CD4-positive, alpha-beta T cell treated with Interleukin-4 for 4 hours (primary cell): Measurements from ENCODE around the gene FBXO10.

Source experiments
- DNase-seq: peaks from one replicate; pipeline ENCODE4 v3.0.0-alpha.2; 2020

The FBXO10 gene

DNA sequence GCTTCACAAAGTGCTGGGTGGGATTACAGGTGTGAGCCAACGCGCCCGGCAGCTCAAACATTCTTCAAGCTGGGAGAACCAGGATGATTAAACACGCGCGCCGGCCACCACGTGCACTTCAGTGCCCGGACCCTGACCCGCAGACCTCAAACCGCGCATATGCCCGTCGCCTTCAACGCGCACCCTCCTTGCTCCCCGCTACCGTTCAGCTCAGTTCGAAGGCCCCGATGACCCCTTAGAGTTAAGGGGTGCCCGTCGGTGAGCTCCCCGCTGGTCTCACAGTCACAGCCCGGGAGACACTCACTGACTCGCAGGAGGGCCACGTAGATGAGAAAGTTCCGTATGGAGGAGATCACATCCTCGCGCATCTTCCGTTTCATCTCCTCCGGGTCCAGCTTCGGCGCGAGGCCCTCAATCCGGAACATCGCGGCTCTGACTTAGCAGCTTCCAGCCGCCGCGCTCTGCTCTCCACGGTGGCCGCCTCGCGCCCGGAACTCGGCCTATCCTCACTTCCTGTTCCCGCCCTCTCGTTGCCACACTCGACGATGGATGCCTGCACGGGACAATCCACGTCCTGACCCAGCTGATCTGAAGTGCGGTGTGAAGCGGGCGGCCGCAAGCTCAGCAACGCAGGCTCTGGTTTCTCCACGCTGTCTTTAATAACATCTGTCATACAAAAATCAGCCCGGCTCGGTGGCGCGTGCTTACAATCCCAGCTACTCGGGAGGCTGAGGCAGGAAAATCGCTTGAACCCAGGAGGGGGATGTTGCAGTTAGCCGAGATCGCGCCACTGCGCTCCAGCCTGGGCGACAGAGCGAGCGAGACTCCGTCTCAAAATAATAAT, 16.1 kb upstream of the FBXO10 start, which contains the start of gene TOMM5:
TOMM5 (minus strand) TSS at position 490 of the 844 bp plus-strand sequence; CDS start at position 425, 65 bp downstream.
- peak; percentile 93 for DNase-seq

DNA sequence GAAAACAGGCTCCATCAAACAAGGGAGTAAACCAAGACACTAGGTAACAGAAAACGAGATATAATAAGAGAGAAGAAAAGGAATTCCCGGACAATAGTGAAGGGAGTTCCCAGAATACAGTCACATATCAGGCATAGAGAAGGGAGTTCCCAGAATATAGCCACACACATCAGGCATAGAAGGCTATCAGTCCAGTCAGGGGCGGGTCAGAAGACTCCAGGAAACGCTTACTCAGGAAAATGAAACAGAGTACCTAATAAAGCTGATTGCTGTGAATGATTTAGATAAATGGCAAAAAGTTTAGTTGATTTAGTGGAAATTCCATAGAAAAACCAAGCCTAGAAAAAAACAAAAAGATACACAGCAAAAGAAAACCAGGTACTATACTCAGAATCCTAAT, 11.3 kb upstream of the FBXO10 start:
- no peak for DNase-seq

DNA sequence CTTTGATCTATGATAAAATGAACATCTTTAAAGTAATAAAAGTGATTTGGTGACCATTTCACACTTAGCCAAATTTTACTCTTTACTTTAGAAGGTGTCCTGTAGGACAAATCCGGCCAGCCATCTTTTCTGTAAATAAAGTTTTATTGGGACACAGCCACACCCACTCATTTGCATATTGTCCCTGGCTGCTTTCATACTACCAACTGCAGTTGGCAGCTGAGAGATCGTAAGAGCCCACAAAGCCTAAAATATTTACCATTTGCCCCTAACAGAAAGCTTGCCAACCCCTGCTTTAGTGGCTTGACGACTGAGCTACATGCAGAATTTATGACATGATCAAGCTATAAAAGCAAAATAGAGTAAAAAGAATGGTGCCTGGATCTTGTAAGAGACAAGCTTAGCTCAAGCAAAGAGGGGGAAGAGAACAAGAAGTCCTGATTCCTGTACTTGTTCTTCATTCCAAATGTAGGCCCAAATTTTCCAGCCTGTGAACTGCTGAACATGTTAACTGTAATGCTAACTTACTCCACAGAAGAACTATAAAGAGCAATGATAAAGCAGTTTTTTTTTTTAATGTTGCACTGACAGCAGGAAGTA, 7.4 kb upstream of the FBXO10 start:
- no peak for DNase-seq

DNA sequence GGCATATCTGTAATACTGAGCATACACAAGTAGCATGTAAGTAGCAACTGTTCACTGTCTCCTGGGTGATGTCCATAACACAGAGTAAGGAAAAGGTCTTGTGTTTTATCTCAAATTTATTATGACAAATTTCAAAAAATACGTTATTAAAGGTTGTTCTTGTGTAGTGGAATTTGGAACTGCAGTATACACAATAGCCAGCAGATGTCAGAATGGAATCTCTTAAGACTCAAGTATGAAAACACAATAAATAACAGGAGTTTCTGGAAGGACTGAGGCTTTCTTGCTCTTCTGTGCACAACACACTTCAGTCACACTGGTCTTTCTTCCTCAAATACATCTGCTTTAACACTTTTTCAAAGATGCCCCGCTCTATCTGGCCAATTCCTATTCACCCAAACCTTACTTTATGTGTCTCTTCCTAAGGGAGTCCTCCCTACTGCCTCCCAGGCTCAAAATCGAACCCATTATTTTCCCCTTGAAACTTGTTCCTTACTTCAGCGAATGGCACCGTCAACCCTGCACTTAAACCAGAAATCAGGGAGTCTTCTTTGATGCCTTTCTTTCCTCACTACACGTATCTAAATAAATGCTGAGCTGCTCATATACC, 6.5 kb upstream of the FBXO10 start:
- peak; percentile 44 for DNase-seq

DNA sequence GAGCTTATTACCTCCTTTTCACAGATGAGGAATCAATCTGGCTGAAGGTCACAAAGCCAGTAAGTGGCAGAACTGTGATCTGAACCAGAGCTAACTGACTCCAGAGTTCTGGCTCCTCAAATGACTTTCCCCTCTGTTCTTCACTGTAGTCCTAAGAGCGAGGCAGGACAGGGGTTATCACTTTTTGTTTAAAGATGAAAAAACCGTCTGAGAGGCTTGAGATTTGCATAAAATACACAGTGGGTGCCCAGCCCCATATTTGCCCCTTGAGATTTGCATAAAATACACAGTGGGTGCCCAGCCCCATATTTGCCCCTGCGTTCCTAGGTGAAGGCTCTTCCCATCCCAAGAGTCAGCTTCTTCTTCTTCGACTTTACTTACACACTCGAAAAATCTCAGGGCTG, 667 bp downstream of the FBXO10 start:
- no peak for DNase-seq

DNA sequence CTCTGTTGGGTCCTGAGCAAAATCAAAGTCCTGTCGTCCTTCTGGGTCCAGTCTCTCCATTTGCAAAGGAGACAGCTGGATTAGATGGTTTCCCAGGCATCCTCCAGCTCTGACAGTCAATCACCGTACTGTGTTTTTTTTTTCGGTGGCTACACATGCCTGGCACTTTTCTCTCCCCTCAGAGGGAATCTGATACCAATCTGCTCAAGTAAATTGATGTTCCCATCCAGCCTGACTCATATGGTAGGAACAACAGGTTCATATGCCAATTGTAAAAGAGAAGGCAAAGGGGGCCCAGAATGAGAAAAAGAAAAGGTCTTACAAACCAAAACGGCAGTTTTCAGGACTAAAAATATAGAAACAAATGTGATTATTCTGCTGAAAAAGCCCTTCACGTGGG, 1.2 kb downstream of the FBXO10 start:
- DNase-seq, result no peak

DNA sequence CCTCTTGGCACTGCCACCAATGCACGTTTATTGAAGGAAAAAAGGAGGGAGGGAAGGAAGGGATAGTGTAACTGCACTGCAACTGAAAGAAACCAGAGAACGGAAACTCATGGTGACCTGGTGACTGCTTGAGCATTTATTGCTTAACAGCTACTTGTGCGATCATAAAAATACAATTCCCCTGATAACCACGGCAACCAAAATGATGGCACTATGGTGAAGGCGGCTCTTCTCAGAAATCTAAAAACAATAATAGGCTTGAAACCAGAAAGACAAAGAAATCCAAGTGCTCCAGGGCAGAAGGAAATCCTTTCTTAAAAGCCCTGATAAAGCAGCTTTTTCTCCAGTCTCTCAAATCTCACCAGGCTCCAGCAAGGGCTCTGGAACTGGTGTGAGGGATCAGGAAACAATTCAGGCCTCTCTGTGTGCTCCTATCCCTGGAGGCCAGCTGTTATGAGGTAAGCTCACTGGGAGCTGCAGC, 1.9 kb downstream of the FBXO10 start:
- no peak for DNase-seq

DNA sequence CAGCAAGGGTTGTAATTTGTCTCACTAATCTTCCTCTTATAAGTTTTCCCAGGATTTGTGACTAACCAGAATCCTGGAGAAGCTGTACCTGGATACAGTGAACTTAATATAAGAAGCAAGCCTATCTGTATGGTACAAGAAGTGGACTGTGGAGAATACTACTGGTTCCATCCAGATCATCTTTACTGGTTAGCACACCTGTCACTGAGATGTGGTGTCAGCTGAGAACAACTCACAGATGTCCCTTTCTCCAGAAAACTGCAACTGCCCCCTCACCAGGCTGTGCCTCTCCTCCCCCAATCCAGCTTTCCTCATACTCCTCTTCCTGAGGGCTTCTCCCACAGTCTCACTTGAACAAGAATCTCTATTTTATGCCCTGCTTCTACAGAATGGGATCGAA, 4.9 kb downstream of the FBXO10 start:
- DNase-seq, result no peak

DNA sequence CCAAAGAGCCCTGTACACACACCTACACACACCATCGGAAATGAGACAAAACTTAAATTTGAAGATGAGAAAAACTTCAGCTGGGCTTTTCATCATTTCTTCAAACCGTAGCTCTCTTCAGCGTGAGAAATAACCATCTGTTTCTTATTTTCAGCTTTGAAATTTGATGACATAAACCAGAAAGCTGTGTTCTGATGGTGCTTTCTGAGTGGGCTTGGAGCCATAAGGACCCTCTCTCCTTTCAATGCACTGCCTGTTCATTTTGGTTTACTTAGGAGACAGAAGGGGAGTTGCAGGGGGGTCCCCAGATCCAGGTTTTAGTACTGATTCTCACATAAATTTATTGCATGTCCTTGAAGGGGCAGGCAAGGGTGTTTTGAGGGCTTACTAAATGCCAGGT, 9.5 kb downstream of the FBXO10 start:
- no peak for DNase-seq

DNA sequence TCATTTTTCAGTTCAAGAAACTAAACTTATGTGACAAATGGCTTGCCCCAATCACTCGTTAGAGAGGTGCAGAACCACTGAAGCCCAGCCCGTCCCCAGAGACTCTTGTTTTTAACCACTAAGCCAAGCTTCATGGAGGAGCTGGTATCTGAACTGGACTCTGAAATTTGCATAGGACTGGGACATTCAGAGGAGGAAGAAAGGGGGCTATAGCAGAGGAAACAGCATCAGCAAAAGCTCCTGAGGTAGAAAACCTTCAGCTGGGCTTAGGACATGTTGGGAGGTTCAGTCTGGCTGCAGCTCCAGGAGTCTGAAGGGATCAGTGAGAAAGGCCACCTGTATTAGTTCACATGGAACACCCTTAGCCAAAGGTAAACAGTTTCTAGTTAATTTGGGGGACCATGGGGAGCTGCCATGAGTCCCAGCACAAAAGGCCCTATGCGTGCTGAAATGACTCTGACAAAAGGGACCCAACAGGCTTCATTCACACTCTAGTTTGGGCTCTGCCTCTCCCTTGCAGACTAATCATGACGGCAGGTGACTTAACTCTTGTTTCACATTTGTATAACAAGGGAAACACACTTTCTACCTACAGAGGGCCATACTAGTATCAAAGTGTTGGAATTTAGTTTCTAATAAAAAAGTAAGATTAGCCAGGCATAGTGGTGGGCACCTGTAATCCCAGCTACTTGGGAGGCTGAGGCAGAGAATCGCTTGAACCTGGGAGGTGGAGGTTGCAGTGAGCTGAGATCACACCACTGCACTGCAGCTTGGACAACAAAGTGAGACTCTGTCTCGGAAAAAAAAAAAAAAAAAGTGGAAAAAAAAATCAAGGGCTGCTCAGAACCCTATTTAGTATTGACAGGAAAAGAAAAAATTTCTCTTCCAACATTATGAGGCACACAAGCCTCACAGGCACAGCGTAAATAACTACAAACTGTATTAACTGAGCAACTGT, 10.2 kb downstream of the FBXO10 start:
- DNase-seq, result no peak

DNA sequence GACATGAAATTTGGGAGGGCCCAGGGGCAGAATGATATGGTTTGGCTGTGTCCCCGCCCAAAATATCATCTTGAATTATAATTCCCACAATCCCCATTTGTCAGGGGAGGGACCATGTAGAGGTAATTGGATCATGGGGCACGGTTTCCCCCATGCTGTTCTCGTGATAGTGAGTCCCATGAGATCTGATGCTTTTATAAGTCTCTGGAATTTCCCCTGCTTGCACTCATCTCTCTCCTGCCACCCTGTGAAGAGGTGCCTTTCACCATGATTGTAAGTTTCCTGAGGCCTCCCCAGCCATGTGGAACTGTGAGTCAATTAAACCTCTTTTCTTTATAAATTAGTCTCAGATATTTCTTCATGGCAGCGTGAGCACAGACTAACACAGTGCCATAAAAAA, 11.3 kb downstream of the FBXO10 start:
- no peak for DNase-seq

DNA sequence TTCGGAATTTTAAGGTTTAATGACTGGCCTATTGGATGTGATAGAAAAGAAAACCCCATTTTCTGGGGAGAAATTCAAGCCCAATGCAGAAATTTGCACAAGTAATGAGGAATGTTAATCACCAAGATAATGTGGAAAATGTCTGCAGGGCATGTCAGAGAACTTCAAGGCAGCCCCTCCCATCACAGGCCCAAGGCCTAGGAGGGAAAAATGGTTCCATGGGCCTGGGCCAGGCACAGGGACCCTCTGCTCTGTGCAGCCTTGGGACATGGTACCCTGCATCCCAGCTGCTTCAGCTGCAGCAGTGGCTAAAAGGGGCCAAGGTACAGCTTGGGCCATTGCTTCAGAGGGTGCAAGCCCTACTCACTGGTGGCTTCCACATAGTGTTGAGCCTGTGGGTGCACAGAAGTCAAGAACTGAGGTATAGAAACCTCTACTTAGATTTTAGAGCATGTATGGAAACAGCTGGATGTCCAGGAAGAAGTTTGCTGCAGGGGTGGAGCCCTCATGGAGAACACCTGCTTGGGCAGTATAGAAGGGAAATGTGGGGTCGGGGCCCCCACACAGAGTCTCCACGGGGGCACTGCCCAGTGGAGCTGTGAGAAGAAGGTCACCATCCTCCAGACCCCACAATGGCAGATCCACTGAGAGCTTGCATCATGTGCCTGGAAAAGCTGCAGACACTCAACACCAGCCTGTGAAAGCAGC, 12.2 kb downstream of the FBXO10 start:
- no peak for DNase-seq

DNA sequence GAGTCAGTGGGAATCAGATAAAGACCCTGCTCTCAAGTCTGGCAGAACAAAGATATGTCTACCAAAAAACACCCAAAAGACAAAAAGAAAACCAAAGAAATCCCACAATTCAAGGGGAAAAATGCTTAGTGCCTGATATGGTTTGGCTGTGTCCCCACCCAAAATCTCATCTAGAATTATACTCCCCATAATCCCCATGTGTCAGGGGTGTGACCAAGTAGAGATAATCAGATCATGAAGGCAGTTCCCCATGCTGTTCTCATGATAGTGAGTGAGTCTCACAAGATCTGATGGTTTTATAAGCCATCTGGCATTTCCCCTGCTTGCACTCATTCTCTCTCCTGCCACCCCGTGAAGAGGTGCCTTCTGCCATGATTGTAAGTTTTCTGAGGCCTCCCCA, 13.4 kb downstream of the FBXO10 start:
- no peak for DNase-seq

DNA sequence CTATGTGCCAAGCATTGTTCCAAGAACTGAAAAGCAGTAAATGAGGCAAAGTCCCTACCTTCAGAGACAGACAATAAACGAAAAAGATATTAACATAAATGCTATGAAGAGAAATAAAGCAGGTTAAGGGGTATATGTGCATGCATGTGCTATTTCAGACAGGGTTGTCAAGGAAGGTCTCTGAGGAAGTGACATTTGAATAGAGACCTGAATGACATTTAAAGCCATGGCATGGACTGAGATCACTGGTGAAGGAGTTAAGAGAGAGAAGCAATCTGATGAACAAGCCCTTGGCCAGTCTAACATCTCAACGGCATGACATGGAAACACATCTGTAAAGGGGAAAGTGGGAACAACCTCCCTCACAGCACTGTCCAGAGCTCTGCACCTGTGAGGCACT, 14.5 kb downstream of the FBXO10 start:
- DNase-seq, result no peak

DNA sequence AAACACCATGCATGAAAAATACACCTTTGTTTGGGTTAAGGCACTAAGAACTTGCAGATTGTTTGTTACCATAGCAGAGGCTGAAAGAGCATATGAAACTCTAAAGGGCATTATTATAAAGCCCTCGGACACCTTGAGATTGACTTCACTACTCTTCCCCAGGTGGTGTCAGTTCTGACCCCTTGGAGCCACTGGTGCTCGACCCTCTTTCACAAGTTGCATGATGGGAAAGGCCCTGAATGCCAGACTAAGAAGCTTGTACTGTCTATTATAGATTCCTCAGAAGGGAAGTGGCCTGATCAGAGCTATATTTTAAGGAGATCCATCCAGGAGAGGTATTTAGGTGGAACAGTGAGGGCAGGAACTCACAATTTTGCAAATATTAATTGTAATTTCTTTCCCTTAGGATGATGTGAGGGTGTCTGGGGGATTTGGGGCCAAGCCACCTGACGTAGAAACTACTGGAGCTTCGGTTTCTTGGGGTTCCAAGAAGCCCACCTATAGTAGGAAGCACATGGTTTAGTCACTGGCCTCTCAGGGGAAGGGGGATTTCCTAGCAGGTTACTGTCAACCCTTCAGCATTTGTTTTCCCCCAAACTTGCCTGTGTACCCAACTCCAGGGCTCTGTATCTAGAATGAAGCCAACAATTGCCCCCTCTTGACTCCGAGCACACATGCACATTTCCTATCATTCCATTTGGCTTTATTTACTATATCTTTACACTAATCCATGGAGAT, 16.2 kb downstream of the FBXO10 start:
- no peak for DNase-seq

DNA sequence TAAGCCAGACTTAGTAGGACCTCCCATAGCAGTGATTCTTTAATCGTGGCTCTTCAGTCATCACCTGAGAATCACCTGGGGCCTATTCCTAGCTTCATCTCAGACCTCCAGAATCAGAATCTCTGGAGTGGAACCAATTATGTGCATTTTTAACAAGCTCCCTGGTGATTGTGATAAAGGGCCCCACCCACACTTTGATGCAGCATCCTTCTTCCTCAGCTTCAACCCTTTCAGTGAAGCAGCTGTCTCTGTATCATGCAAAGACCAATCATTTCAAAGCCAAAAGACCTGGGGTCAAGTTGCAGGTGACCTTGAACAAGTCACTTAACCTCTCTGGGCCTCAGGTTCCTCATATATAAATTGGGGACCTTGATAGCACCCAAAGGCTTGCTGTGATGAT, 17.1 kb downstream of the FBXO10 start:
- DNase-seq, result no peak

DNA sequence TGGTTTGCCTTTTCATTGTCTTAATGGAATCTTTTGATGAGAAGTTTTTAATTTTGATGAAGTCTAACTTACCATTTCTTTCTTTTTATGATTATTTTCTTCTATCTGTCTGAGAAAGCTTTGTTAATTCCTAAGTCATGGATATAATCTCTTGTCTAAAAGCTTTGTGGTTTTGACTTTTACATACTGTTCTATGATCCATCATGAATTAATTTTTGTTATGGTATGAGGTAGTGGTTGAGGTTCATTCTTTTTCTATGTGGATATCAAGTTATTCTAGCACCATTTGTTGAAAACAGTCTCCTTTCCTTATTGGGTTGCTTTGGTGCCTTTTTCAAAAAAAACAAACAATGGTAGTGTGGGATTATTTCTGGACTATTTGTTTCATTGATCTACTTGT, 20.4 kb downstream of the FBXO10 start:
- no peak for DNase-seq

DNA sequence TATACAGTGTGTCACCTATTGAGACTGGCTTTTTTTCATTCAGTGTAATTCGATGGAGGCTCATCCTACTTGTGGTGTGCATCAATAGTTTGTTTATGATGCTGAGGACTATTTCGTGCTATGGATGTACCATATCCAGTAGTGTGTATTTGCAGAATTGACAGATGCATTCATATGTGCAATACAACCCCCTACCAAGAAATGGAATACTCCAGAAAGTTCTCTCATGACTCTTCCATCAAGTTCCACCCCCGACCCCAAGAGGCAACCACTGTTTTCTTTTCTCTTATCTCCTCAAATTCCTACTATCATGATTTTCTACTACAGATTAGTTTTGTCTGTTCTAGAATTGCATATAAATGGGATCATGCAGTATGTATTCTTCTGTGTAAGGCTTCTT, 21.9 kb downstream of the FBXO10 start:
- no peak for DNase-seq

DNA sequence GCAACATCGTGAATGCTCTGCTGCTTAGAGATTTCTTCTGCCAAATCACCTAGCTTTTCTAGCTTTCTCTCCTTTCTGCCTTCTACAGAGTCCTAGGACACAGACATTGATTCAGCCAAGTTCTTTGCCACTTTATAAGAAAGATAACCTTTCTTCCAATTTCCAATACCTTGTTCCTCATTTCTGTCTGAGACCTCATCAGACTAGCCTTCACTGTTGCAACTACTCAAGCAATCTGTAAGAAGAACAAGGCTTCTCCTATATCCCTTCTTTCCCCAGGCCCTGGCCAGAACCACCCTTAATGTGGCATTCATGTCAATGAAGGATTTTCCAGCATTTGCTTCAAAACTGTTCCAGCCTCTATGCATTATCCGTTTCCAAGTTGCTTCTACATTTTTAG, 24.3 kb downstream of the FBXO10 start:
- DNase-seq, result no peak

DNA sequence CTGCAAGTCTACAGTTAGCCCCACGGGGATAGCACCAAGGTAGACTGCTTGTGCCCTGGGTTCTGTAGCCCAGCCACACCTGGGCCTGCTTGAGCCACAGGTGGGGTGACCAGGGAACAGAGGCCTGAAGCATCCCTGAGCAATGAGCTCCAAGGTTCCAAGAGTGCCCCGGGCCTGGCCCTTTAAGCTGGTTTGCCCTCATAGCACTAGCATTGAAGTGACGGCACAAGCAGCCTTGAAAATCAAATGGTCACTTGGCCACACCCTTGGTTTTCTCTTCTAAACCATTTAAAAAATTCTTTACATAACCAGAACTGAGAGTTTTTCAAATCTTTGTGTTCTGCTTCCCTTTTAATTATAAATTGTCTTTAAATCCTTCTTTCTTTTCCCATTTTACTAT, 24.7 kb downstream of the FBXO10 start:
- no peak for DNase-seq

DNA sequence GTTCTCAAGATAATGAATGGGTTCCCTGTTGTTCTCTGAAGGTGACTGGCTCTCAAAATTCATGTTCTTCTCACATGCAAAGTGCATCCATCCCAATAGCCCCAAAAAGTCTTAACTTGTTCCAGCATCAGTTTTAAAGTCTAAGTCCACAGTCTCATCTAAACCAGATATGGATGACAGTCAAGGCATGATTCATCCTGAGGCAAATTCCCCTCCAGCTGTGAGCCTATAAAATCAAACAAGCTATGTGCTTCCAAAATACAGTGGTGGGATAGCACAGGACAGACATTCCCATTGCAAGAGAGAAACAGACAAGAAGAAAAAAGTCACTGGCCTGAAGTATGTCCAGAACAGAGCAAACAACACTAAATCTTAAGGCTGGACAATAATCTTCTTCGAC, 25.4 kb downstream of the FBXO10 start:
- DNase-seq, result no peak

DNA sequence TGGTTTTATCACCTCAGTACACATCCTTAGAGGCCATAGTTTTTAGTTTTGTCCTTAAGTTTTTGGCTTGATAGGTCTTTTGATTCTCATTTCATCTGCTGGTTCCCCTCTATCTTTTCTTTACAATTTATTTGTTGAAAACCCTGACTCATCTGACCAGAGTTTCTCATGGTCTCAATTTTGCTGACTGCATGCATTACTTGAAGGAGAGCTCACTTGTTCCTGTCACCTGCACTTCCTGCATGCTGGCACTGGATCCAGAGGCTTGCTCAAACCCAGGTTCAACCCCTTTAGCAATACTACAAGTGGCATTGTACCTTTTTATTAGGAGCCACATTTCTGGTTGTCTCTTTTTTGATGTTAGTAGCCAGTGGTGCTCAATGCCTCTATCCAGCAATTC, 26.7 kb downstream of the FBXO10 start:
- no peak for DNase-seq
